ENCODE measurements around the gene HSFX2.
"Not testable (repeated sequence)": the region's sequence is repeated elsewhere in the genome, so short reads cannot be mapped to it uniquely, and the experiment has no call there.

Gene HSFX2, protein sequence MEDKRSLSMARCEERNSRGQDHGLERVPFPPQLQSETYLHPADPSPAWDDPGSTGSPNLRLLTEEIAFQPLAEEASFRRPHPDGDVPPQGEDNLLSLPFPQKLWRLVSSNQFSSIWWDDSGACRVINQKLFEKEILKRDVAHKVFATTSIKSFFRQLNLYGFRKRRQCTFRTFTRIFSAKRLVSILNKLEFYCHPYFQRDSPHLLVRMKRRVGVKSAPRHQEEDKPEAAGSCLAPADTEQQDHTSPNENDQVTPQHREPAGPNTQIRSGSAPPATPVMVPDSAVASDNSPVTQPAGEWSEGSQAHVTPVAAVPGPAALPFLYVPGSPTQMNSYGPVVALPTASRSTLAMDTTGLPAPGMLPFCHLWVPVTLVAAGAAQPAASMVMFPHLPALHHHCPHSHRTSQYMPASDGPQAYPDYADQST

DNA sequence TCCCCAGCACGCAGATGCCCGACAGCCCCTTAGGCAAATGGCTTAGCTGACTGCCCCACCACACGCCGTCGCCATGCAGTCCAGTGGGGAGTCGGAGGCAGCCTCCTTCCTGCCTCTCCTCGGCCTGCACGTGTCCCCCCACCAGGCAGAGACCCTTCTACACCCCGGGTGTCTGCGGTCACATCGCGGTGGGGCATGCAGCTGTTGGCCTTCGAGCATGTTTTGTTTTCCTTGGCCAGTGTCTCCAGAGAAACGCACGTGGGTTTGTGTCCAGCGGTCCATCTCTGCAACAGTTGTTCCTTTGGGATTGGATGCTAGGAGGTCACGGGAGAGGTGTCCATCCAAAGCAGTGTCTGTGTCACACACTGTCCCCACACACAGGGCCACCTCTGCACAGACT lies at the start of gene HSFX2:
Gene HSFX2 (minus strand): TSS at position 101 of the 400 bp plus-strand sequence. CDS start 614 bp downstream, outside the sequence.
- not testable (repeated sequence) for H3K4me3 ChIP-seq (replicated peaks; ENCODE audit: low read depth, low read length); H3K27me3 ChIP-seq (replicated peaks; ENCODE audit: control insufficient read depth, insufficient read depth, low read length); H3K36me3 ChIP-seq (ENCODE audit: control insufficient read depth, insufficient read depth, low read length); DNase-seq (ENCODE audit: extremely low read depth, insufficient read length)

DNA sequence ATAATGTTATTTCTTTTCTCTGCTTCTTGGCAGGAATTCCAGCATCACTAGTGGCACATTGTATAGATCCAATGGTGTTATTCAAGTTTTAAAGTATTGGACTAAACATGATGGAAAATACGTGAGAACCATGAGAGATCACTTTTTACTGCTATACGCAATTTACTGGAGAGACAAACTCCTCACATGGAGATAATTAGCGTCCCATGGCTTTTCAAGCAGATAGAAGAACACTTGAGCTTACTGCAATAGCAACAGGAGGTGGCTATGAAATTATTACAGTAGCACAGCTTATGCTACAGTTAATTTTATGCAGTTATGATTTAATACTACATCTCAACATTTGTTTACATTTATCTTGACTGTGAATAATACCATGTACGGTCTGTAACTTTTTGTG lies 48.4 kb upstream of the HSFX2 start:
- Histone ChIP-seq H3K4me3 (replicated peaks; ENCODE audit: low read depth, low read length) (no peak overlapping the region), H3K27me3 (replicated peaks; ENCODE audit: control insufficient read depth, insufficient read depth, low read length) (no peaks in the 10 kb centered on the region), H3K36me3 (ENCODE audit: control insufficient read depth, insufficient read depth, low read length) (no peaks in the 10 kb centered on the region)
- TF ChIP-seq, protein P1, sequence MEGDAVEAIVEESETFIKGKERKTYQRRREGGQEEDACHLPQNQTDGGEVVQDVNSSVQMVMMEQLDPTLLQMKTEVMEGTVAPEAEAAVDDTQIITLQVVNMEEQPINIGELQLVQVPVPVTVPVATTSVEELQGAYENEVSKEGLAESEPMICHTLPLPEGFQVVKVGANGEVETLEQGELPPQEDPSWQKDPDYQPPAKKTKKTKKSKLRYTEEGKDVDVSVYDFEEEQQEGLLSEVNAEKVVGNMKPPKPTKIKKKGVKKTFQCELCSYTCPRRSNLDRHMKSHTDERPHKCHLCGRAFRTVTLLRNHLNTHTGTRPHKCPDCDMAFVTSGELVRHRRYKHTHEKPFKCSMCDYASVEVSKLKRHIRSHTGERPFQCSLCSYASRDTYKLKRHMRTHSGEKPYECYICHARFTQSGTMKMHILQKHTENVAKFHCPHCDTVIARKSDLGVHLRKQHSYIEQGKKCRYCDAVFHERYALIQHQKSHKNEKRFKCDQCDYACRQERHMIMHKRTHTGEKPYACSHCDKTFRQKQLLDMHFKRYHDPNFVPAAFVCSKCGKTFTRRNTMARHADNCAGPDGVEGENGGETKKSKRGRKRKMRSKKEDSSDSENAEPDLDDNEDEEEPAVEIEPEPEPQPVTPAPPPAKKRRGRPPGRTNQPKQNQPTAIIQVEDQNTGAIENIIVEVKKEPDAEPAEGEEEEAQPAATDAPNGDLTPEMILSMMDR (IDR thresholded peaks at IDR 0.05; ENCODE audit: insufficient read depth, low read length, poor library complexity, severe bottlenecking) = no peak
- no peak for DNase-seq (ENCODE audit: extremely low read depth, insufficient read length)

DNA sequence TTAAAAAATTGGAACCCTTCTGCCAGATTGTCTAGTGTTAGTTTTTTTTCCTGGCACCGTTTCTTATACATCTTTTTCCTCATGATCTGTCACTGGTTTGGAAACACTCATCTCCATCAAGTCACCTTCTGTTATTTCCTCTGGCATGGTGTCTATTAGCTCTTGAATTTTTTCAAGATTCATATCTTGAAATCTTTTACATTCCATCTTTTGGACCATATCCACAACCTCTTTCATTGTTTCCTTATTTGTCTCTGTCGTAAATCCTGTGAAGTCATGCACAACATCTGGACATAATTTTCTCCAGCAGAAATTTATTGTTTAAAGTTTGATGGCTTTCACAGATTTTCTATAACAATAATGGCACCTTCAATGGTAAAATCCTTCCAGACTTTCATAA lies 46.7 kb upstream of the HSFX2 start:
- Histone ChIP-seq H3K27me3 (replicated peaks; ENCODE audit: control insufficient read depth, insufficient read depth, low read length) (no peaks in the 10 kb centered on the region), H3K4me3 (replicated peaks; ENCODE audit: low read depth, low read length) (no peak overlapping the region), H3K36me3 (ENCODE audit: control insufficient read depth, insufficient read depth, low read length) (no peaks in the 10 kb centered on the region)
- TF ChIP-seq, protein P1 (IDR thresholded peaks at IDR 0.05; ENCODE audit: insufficient read depth, low read length, poor library complexity, severe bottlenecking) = no peak
- DNase-seq (ENCODE audit: extremely low read depth, insufficient read length) = no peak

DNA sequence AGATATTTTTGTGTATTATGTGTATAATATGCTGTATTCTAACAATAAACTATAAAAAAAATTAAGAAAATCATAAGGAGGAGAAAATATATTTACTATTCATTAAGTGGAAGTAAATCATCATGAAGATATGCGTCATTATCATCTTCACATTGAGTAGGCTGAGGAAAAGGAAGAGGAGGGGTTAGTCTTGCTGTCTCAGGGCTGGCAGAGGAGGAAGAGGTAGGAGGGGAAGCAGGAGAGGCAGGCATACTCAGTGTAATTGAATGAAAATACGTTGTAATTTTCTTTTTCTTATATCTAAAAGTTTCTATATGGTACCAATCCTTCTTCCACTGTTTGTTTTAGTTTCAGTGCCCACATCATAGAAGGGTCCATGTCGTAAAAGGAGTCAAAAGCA lies 46.3 kb upstream of the HSFX2 start:
- TF ChIP-seq, protein P1 (IDR thresholded peaks at IDR 0.05; ENCODE audit: insufficient read depth, low read length, poor library complexity, severe bottlenecking) = no peak
- no peak for DNase-seq (ENCODE audit: extremely low read depth, insufficient read length)
- H3K36me3 ChIP-seq (ENCODE audit: control insufficient read depth, insufficient read depth, low read length) = no peaks in the 10 kb centered on the region
- H3K27me3 ChIP-seq (replicated peaks; ENCODE audit: control insufficient read depth, insufficient read depth, low read length) = no peaks in the 10 kb centered on the region
- no peak overlapping the region for H3K4me3 ChIP-seq (replicated peaks; ENCODE audit: low read depth, low read length)

DNA sequence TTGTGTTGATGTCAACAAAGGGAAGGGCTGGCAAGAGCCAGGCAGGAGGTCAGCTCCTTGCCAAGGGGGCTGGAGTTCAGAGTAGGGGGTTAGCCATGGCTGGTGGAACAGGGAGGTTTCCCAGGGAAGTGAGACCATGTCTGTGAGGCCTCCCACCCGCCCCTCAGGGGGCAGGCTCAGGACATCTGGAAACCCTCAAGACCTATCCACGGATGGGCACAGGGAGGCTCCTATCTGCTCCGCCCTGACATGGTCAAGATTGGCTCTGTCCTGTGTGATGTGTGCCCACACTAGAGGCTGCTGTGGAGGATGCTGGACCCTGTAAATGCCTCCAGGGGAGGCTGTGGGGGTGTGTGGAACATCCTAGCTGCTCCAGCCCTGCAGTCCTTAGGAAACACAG lies 44.5 kb upstream of the HSFX2 start:
- TF ChIP-seq, protein P1 (IDR thresholded peaks at IDR 0.05; ENCODE audit: insufficient read depth, low read length, poor library complexity, severe bottlenecking) = no peak
- DNase-seq (ENCODE audit: extremely low read depth, insufficient read length) = no peak
- H3K36me3 ChIP-seq (ENCODE audit: control insufficient read depth, insufficient read depth, low read length) = no peaks in the 10 kb centered on the region
- H3K27me3 ChIP-seq (replicated peaks; ENCODE audit: control insufficient read depth, insufficient read depth, low read length) = no peaks in the 10 kb centered on the region
- no peak overlapping the region for H3K4me3 ChIP-seq (replicated peaks; ENCODE audit: low read depth, low read length)

DNA sequence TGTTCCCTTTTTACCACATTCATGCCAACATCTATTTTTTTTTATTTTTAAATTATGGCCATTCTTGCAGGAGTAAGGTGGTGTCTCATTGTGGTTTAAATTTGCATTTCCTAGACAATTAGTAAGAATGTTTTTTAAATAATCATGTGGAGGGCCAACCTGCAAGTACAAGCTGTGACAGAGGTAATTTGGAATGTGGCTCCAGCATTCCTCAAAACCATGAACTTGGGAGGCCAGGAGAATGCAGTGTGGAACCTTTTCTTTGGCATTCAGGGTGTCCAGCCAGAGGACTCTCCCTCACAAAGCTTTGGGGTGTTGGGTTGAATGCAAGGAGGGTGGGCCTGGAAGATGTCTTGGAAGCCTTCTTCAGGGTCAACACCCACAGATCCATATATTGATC lies 43.7 kb upstream of the HSFX2 start:
- no peaks in the 10 kb centered on the region for H3K27me3 ChIP-seq (replicated peaks; ENCODE audit: control insufficient read depth, insufficient read depth, low read length)

More for the DNA sequence above, 43.7 kb upstream of the HSFX2 start:
- Histone ChIP-seq H3K4me3 (replicated peaks; ENCODE audit: low read depth, low read length) (no peak overlapping the region), H3K36me3 (ENCODE audit: control insufficient read depth, insufficient read depth, low read length) (no peaks in the 10 kb centered on the region)
- TF ChIP-seq, protein P1 (IDR thresholded peaks at IDR 0.05; ENCODE audit: insufficient read depth, low read length, poor library complexity, severe bottlenecking) = no peak
- DNase-seq (ENCODE audit: extremely low read depth, insufficient read length) = no peak

Measured in GM06990 (cell line).